ENCODE results near the gene PPM1D. TPM values are rescaled to one million over a fixed set of nuclear protein-coding genes. Genes with fewer than 3 reads are reported as not detected.

PPM1D gene
- total and polyA plus RNA-seq, 2 donors (not counting 1 experiment from before 2014, with no cell fraction given): 6.5 to 27.2 TPM

DNA sequence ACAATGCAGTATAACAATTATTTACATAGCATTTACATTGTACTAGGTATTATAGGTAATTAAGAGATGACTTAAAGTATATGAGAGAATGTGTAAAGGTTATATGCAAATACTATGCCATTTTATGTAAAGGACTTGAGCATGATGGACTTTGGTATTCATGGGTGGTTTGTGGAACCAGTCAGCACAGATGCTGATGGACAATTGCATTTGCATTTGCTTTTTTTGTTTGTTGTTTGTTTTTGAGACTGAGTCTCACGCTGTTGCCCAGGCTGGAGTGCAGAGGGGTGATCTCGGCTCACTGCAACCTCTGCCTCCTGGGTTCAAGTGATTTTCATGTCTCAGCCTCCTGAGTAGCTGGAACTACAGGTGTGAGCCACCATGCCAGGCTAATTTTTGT, 113.6 kb downstream of the PPM1D start:
- intact Hi-C loops (cut with micrococcal nuclease): no loop called here
- H3K9me3 ChIP-seq (ENCODE audit: control extremely low read depth in 1 of 3, control insufficient read depth in 2 of 3, insufficient read depth in 1 of 3, low read length in 2 of 3): no peaks in the 10 kb centered on the region
- no peaks in the 10 kb centered on the region for H3K4me1 Mint-ChIP-seq
- no peaks in the 10 kb centered on the region for H3K27me3 ChIP-seq (replicated peaks in 1 of 4; ENCODE audit: control extremely low read depth in 1 of 4, control insufficient read depth in 3 of 4, insufficient read depth in 4 of 4, low read length in 3 of 4)
- ChIA-PET CTCF (no interaction called here), POLR2A (no interaction called here)
- H3K4me1 ChIP-seq (ENCODE audit: control insufficient read depth in 2 of 2, insufficient read depth in 2 of 2, low read length in 2 of 2): no peaks in the 10 kb centered on the region
- DNase-seq: no peak
- H3K27ac Mint-ChIP-seq: no peak overlapping the region
- H3K9ac ChIP-seq (ENCODE audit: low read length): no peak overlapping the region
- H3K79me2 ChIP-seq (ENCODE audit: control insufficient read depth, insufficient read depth, low read length): no peaks in the 10 kb centered on the region
- no peaks in the 10 kb centered on the region for H3K27me3 Mint-ChIP-seq
- no peak overlapping the region for H3K27ac ChIP-seq (ENCODE audit: low read length in 2 of 2)
- no peak overlapping the region for H3K4me2 ChIP-seq (replicated peaks; ENCODE audit: low read depth, low read length, poor library complexity, severe bottlenecking)
- H4K20me1 ChIP-seq (ENCODE audit: control insufficient read depth, insufficient read depth, low read length, poor library complexity, severe bottlenecking): no peaks in the 10 kb centered on the region
- 100% methylated on average over 2 of the region's 2 CpGs for WGBS (ENCODE audit: insufficient coverage)
- H3K36me3 ChIP-seq (replicated peaks in 1 of 2; ENCODE audit: control extremely low read depth in 1 of 2, control insufficient read depth in 1 of 2, extremely low read depth in 1 of 2, insufficient read depth in 2 of 2, low read length in 1 of 2): peaks cover 1 to 9% of the 10 kb centered on the region in 2 experiments
- TF ChIP-seq, protein P1, sequence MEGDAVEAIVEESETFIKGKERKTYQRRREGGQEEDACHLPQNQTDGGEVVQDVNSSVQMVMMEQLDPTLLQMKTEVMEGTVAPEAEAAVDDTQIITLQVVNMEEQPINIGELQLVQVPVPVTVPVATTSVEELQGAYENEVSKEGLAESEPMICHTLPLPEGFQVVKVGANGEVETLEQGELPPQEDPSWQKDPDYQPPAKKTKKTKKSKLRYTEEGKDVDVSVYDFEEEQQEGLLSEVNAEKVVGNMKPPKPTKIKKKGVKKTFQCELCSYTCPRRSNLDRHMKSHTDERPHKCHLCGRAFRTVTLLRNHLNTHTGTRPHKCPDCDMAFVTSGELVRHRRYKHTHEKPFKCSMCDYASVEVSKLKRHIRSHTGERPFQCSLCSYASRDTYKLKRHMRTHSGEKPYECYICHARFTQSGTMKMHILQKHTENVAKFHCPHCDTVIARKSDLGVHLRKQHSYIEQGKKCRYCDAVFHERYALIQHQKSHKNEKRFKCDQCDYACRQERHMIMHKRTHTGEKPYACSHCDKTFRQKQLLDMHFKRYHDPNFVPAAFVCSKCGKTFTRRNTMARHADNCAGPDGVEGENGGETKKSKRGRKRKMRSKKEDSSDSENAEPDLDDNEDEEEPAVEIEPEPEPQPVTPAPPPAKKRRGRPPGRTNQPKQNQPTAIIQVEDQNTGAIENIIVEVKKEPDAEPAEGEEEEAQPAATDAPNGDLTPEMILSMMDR (IDR thresholded peaks at IDR 0.05): no peak
- ATAC-seq (ENCODE audit: low read depth): no peak
- no peak overlapping the region for H3K4me3 Mint-ChIP-seq
- H2AFZ ChIP-seq (ENCODE audit: insufficient read depth, low read depth, low read length, poor library complexity, severe bottlenecking): no peak overlapping the region
- H3K4me3 ChIP-seq (ENCODE audit: control extremely low read depth in 1 of 5, extremely low read depth in 1 of 5, insufficient read depth in 1 of 5, low read depth in 2 of 5, low read length in 4 of 5): no peak overlapping the region
- no peaks in the 10 kb centered on the region for H3K9me3 Mint-ChIP-seq (ENCODE audit: insufficient read depth)

Small RNAs within 50 kb of the gene (small RNA-seq; reads per million reads assigned to genes)
- gene AC011921.2 (ENCODE audit: insufficient read length, low read depth, low replicate concordance): not detected
- not detected for gene RN7SL606P (ENCODE audit: insufficient read length, low read depth, low replicate concordance)
- gene RNU6-623P (ENCODE audit: insufficient read length, low read depth, low replicate concordance): not detected

Other genes starting within 250 kb of the PPM1D start
- 48.8 and 56.9 TPM in 2 replicates for gene USP32, start 208.1 kb upstream of the PPM1D start, total RNA-seq
- gene USP32, start 208.1 kb upstream of the PPM1D start, polyA plus RNA-seq: 7.7 and 12.3 TPM in 2 replicates
- gene CHCT1, start 177.7 kb upstream of the PPM1D start, total RNA-seq: not detected in 2 replicates
- gene CHCT1, start 177.7 kb upstream of the PPM1D start, polyA plus RNA-seq: not detected in 2 replicates
- gene APPBP2, start 74.0 kb upstream of the PPM1D start, total RNA-seq: 38.8 and 44.1 TPM in 2 replicates
- 6.3 and 10.9 TPM in 2 replicates for gene APPBP2, start 74.0 kb upstream of the PPM1D start, polyA plus RNA-seq
- gene BCAS3, start 77.7 kb downstream of the PPM1D start, total RNA-seq: 71.8 and 73.4 TPM in 2 replicates
- 13.9 and 16.5 TPM in 2 replicates for gene BCAS3, start 77.7 kb downstream of the PPM1D start, polyA plus RNA-seq